A549 (cell line): ENCODE results near the gene PTPRJ. TPM values are rescaled to one million over a fixed set of nuclear protein-coding genes. Genes with fewer than 3 reads are reported as not detected.
A peak's percentile ranks its signal among the peaks of the same experiment; 100 is the strongest.

Experiments used
- ATAC-seq, 2 experiments: fragments of 200-7000 bp in 1 of 2; fragments of >200 bp in 1 of 2; cut with Nextera tagmentation in 1 of 2; cut with Tn5 transposase in 1 of 2; 3 replicates each; pipeline versions ENCODE4 v1.8.0 to v1.9.1; 2018 to 2020; ENCODE audit warnings: mild to moderate bottlenecking in 1 of 2, moderate library complexity in 1 of 2
- CTCF ChIA-PET: fragments of 300-600 bp; sonication (Branson Sonifier 250); formaldehyde crosslinking; extraction: SDS; loops from one replicate; lab custom pipeline; 2021; ENCODE audit warnings: antibody characterized with exemption, inconsistent platforms; lab: Yijun Ruan, JAX
- POLR2A ChIA-PET: fragments of 350-600 bp; formaldehyde crosslinking; extraction: SDS; loops from one replicate; lab custom pipeline; 2021; ENCODE audit warnings: antibody characterized with exemption, inconsistent platforms; lab: Yijun Ruan, JAX
- DNase-seq, 2 experiments: peaks; one replicate each; pipeline versions ENCODE4 v3.0.0 to v3.0.0-alpha.2; 2011 to 2016; ENCODE audit warnings: low read depth in 1 of 2, low spot score in 1 of 2
- FAIRE-seq: peaks from 2 replicates; lab custom pipeline; 2011; peaks lifted over from hg19 to GRCh38; lab: Jason Lieb, UNC
- H3K27ac ChIP-seq, 2 experiments: fragments of >200 bp; sonication (Bioruptor Twin); formaldehyde crosslinking; 3 replicates each; pipeline ENCODE4 v1.5.1; 2016 to 2017
- H3K4me1 ChIP-seq: fragments of >200 bp; sonication (Bioruptor Twin); formaldehyde crosslinking; 3 replicates; pipeline ENCODE4 v1.6.1; 2016
- H3K4me2 ChIP-seq: fragments of >200 bp; sonication (Bioruptor Twin); formaldehyde crosslinking; 3 replicates; pipeline ENCODE4 v1.6.1; 2016
- H3K4me3 ChIP-seq: fragments of >200 bp; sonication (Bioruptor Twin); formaldehyde crosslinking; 3 replicates; pipeline ENCODE4 v1.5.1; 2016
- H3K9me3 ChIP-seq: fragments of >200 bp; sonication (Bioruptor Twin); formaldehyde crosslinking; 3 replicates; pipeline ENCODE4 v1.6.1; 2016
- ATOH8 ChIP-seq: fragments of 250-450 bp; sonication (Bioruptor Pico); IDR thresholded peaks from 2 replicates; pipeline ENCODE4 v1.5.0; 2020; ENCODE audit warnings: low read depth, mild to moderate bottlenecking, moderate library complexity
- BHLHE40 ChIP-seq: IDR thresholded peaks from 2 replicates; pipeline ENCODE4 v1.6.1; 2012; ENCODE audit warnings: low read depth, low read length, inconsistent platforms
- CBX2 ChIP-seq: fragments of 200-600 bp; sonication (generic); IDR thresholded peaks from 2 replicates; pipeline ENCODE4 v1.6.1; 2016; ENCODE audit warnings: low read depth, mild to moderate bottlenecking, borderline replicate concordance
- CBX8 ChIP-seq: fragments of 200-600 bp; sonication (generic); IDR thresholded peaks from 2 replicates; pipeline ENCODE4 v1.6.1; 2016
- CHD2 ChIP-seq: fragments of 150-350 bp; IDR thresholded peaks from 2 replicates; pipeline ENCODE4 v1.6.1; 2014; ENCODE audit warnings: low read length; ENCODE audit not compliant: partially characterized antibody
- CHD4 ChIP-seq: fragments of 200-600 bp; sonication (generic); IDR thresholded peaks from 2 replicates; pipeline ENCODE4 v1.6.1; 2016; ENCODE audit warnings: antibody characterized with exemption, mild to moderate bottlenecking, borderline replicate concordance
- CTCF ChIP-seq: fragments of >200 bp; sonication (Bioruptor Twin); formaldehyde crosslinking; IDR thresholded peaks from 3 replicates; pipeline ENCODE4 v1.5.1; 2016
- E2F6 ChIP-seq: IDR thresholded peaks from 2 replicates; pipeline ENCODE4 v1.6.1; 2012; ENCODE audit warnings: low read depth, borderline replicate concordance
- ESRRA ChIP-seq: fragments of 150-350 bp; IDR thresholded peaks from 2 replicates; pipeline ENCODE4 v1.6.1; 2014; ENCODE audit warnings: mild to moderate bottlenecking, low read length, borderline replicate concordance
- FOSL2 ChIP-seq, 2 experiments: fragments of 450-650 bp in 1 of 2; fragments of >200 bp in 1 of 2; sonication (Bioruptor Twin) in 1 of 2; formaldehyde crosslinking; IDR thresholded peaks; 2 replicates each; pipeline versions ENCODE4 v1.5.0 to v1.6.1; 2016 to 2020; ENCODE audit warnings: mild to moderate bottlenecking in 1 of 2, moderate library complexity in 1 of 2
- GATA3 ChIP-seq: IDR thresholded peaks from 2 replicates; pipeline ENCODE4 v1.6.1; 2012; ENCODE audit warnings: borderline replicate concordance
- HDAC2 ChIP-seq: fragments of 200-600 bp; sonication (generic); IDR thresholded peaks from 2 replicates; pipeline ENCODE4 v1.6.1; 2016
- HMGXB4 ChIP-seq: fragments of 250-450 bp; sonication (Bioruptor Pico); IDR thresholded peaks from 2 replicates; pipeline ENCODE4 v1.5.0; 2021; ENCODE audit warnings: mild to moderate bottlenecking, moderate library complexity, borderline replicate concordance
- HOXA7 ChIP-seq: fragments of 250-450 bp; sonication (Bioruptor Pico); IDR thresholded peaks from 2 replicates; pipeline ENCODE4 v1.5.0; 2020; ENCODE audit warnings: mild to moderate bottlenecking, moderate library complexity
- HOXB5 ChIP-seq: fragments of 250-450 bp; sonication (Bioruptor Pico); IDR thresholded peaks from 2 replicates; pipeline ENCODE4 v1.5.0; 2020; ENCODE audit warnings: mild to moderate bottlenecking, moderate library complexity
- KDM5A ChIP-seq: fragments of 200-600 bp; sonication (generic); IDR thresholded peaks from 2 replicates; pipeline ENCODE4 v1.6.1; 2016; ENCODE audit warnings: antibody characterized with exemption, mild to moderate bottlenecking
- MAFK ChIP-seq: fragments of 450-650 bp; IDR thresholded peaks from 2 replicates; pipeline ENCODE4 v1.6.1; 2014; ENCODE audit not compliant: partially characterized antibody
- NPAS2 ChIP-seq: fragments of 250-450 bp; sonication (Bioruptor Pico); IDR thresholded peaks from 2 replicates; pipeline ENCODE4 v1.8.0; 2022; ENCODE audit warnings: mild to moderate bottlenecking, moderate library complexity, borderline replicate concordance
- NR3C1 ChIP-seq: fragments of >200 bp; sonication (Bioruptor Twin); formaldehyde crosslinking; IDR thresholded peaks from 3 replicates; pipeline ENCODE4 v1.6.1; 2017
- RAD21 ChIP-seq, 2 experiments: fragments of >200 bp in 1 of 2; sonication (Bioruptor Twin) in 1 of 2; formaldehyde crosslinking in 1 of 2; IDR thresholded peaks in 1 of 2; conservative IDR thresholded peaks in 1 of 2; 2 replicates in 1 of 2; 3 replicates in 1 of 2; pipeline ENCODE4 v1.6.1; 2012 to 2018; ENCODE audit warnings: inconsistent platforms in 1 of 2
- SMC3 ChIP-seq: fragments of >200 bp; sonication (Bioruptor Twin); formaldehyde crosslinking; IDR thresholded peaks from 3 replicates; pipeline ENCODE4 v1.6.1; 2018; ENCODE audit warnings: inconsistent platforms
- TFCP2L1 ChIP-seq: fragments of 250-450 bp; sonication (Bioruptor Pico); IDR thresholded peaks from 2 replicates; pipeline ENCODE4 v1.5.0; 2021; ENCODE audit warnings: mild to moderate bottlenecking
- USF2 ChIP-seq: fragments of 450-650 bp; IDR thresholded peaks from 2 replicates; pipeline ENCODE4 v1.6.1; 2014; ENCODE audit warnings: antibody characterized with exemption
- ZC3H11A ChIP-seq: fragments of 450-650 bp; IDR thresholded peaks from 2 replicates; pipeline ENCODE4 v1.6.1; 2014; ENCODE audit warnings: antibody characterized with exemption, mild to moderate bottlenecking
- ZNF302 ChIP-seq: fragments of 250-450 bp; sonication (Bioruptor Pico); IDR thresholded peaks from 2 replicates; pipeline ENCODE4 v1.9.0; 2021; ENCODE audit warnings: inconsistent platforms, mild to moderate bottlenecking, moderate library complexity
- WGBS: methylation state at CpG from one replicate; pipeline ENCODE4 v1.1.6; 2017; ENCODE audit errors: missing lambda C conversion rate; 5-methylcytosine and 5-hydroxymethylcytosine counted together
- polyA plus RNA-seq, 4 experiments: library from polyadenylated mRNA; depleted of rRNA in 3 of 4; stranded (reverse); fragments of >200 nt; fragmentation: RNase III in 1 of 4; extraction: RNeasy Plus Mini Kit Qiagen cat#74134 plus additional on column Dnase treatment in 1 of 4; gene quantifications; 2 replicates in 3 of 4; 3 replicates in 1 of 4; pipeline ENCODE4 v1.2.3, GENCODE V29; 2011 to 2017

PTPRJ gene
- polyA plus RNA-seq, 2 of the 4 experiments (the other 2 are of a cell fraction): 30.3 to 50.5 TPM

- CTCF ChIA-PET: interaction anchor here (0.7 kb wide), 1 partner anchor 19 kb away, joined by 3 read pairs; no protein-coding TSS in a partner anchor
- no peak overlapping the region for H3K27ac ChIP-seq
- TF ChIP-seq ZC3H11A (peak; percentile 53), KDM5A (no peak), E2F6 (no peak), MAFK (peak; percentile 52)
- TF ChIP-seq, all 56 proteins: peak for 2
- no peaks in the 10 kb centered on the region for H3K4me1 ChIP-seq
- POLR2A ChIA-PET: interaction anchor here (0.6 kb wide), 1 partner anchor 107 kb away, joined by 3 read pairs; no protein-coding TSS in a partner anchor
- FAIRE-seq (no peak), ATAC-seq (no peak), DNase-seq (no peak)
- H3K9me3 ChIP-seq: no peaks in the 10 kb centered on the region
- no peak overlapping the region for H3K4me2 ChIP-seq
- WGBS: 30% methylated on average over 2 of the region's 2 CpGs
- no peak overlapping the region for H3K4me3 ChIP-seq
These were observed 227.5 kb downstream of the PTPRJ start for GRCh38 chr11:48207881-48208280.

- DNase-seq (peak; percentile 8 to 32), ATAC-seq (peak; percentile 50 to 88; a peak in 4 of 6 replicates), FAIRE-seq (no peak)
- WGBS: 10% methylated on average over 7 of the region's 7 CpGs
- H3K4me3 ChIP-seq: no peak overlapping the region
- H3K4me1 ChIP-seq: no peaks in the 10 kb centered on the region
- H3K9me3 ChIP-seq: no peaks in the 10 kb centered on the region
- H3K27ac ChIP-seq: no peak overlapping the region
- POLR2A ChIA-PET: no interaction called here
- CTCF ChIA-PET: interaction anchor here (1.0 to 1.7 kb wide), 2 partner anchors 37 to 39 kb away, joined by 3 read pairs; no protein-coding TSS in a partner anchor
- TF ChIP-seq HOXA7: no peak
- 0 out of 3 replicates have a peak, but pooled peaks have one; percentile 6 for TF ChIP-seq SMC3
- no peak for TF ChIP-seq CBX8
- peak in 1 of 2 experiments; percentile 31; a peak in 1 of 5 replicates for TF ChIP-seq RAD21 (conservative IDR thresholded peaks at IDR 0.05 in 1 of 2, IDR thresholded peaks at IDR 0.05 in 1 of 2)
- no peak overlapping the region for H3K4me2 ChIP-seq
These were observed 229.7 kb downstream of the PTPRJ start for GRCh38 chr11:48210052-48210451.

- Histone ChIP-seq H3K4me2 (no peak within 1 kb of the TSS), H3K4me1 (no peaks in the 10 kb centered on the region)
- CTCF ChIA-PET: no interaction called here
- TF ChIP-seq ATOH8 (no peak), CBX8 (no peak), CTCF (no peak), NR3C1 (no peak), NPAS2 (CRISPR knock-in tag) (no peak), ESRRA (no peak), ZNF302 (no peak), CBX2 (no peak), BHLHE40 (no peak), HMGXB4 (no peak), USF2 (no peak), HOXB5 (CRISPR knock-in tag) (no peak), GATA3 (no peak), TFCP2L1 (CRISPR knock-in tag) (no peak), CHD2 (no peak), CHD4 (no peak), HDAC2 (no peak), E2F6 (no peak), FOSL2 (IDR thresholded peaks at IDR 0.05) (no peak), FOSL2 (CRISPR knock-in tag; IDR thresholded peaks at IDR 0.05) (no peak)
- TF ChIP-seq, all 56 proteins: peak for 0
- DNase-seq: no peak
- H3K4me3 ChIP-seq: no peak within 1 kb of the TSS
- no peak for ATAC-seq
- WGBS: 0% methylated on average over 2 of the region's 2 CpGs
- POLR2A ChIA-PET: no interaction called here
- no peak for FAIRE-seq
- H3K27ac ChIP-seq: no peak within 1 kb of the TSS
- no peaks in the 10 kb centered on the region for H3K9me3 ChIP-seq
These were observed 236.2 kb downstream of the PTPRJ start, which contains the start of gene OR4B1 for GRCh38 chr11:48216510-48216909. Gene OR4B1 (plus strand): TSS chr11:48216810. CDS start chr11:48216810, 0 bp downstream.
